ENCODE results near the gene ZNF709.
"Not testable (repeated sequence)": the region's sequence is repeated elsewhere in the genome, so short reads cannot be mapped to it uniquely, and the experiment has no call there.

ZNF709 gene

DNA sequence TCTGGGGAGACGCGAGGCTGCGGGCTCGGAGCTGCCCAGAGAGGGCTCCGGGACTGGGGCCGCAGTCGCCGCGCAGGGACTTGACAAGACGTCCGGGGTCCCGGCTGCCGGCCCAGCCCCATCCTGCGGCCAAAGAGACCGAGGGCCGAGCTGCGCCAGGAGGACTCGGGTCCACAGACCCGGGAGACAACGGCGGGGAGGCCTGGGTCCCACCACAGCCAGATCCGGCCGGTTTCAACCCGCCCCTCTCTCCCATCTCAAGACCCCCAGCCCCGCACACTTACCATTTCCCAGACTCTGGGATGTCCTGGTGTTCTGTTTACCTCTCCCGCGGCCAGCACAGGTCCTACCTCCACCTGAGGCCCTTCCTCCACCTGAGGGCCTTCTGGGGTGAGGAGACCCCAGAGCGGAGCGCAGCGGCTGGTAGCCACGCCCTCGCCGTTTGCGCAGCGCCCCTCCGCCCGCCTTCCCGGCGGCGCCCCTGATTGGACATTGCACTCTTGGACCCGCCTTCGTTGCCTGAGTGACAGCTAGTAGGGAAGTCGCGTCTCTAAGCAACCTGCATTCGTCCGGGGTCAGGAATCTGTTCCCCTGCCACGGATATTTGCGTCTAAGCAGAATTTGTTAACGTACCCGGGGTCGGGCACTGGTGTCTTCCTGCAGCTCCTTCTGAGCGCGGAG lies at the start of gene ZNF709:
TSS of gene ZNF709 (minus strand) at position 446 of the 681 bp plus-strand sequence. CDS start at position 287, 159 bp downstream.
- peak; percentile 95 for DNase-seq

DNA sequence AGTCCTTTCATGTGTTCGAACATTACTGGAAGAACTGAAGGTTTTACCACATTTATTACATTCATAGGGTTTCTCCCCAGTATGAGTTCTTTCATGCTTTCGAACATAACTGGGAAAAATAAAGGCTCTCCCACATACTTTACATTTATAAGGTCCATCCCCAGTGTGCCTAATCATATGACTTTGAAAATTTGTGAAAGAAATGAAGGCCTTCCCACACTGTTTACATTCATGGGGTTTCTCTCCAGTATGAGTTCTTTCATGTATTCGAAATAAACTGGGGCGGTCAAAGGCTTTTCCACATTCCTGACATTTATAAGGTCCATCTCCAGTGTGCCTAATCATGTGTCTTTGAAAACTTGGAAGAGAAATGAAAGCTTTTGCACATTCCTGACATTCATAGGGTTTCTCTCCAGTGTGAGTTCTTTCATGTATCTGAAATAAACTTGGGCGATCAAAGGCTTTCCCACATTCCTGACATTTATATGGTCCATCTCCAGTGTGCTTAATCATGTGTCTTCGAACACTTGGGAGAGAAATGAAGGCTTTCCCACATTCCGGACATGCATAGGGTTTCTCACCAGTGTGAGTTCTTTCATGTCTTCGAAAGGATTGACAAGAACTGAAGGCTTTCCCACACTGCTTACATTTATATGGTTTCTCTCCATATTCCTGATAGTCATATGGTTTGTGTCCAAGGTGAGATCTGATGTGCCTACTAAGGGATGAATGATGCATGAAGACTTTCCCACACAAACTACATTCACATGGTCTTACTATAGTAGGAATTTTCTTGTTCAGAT lies 42.6 kb upstream of the ZNF709 start:
- no peak for DNase-seq

DNA sequence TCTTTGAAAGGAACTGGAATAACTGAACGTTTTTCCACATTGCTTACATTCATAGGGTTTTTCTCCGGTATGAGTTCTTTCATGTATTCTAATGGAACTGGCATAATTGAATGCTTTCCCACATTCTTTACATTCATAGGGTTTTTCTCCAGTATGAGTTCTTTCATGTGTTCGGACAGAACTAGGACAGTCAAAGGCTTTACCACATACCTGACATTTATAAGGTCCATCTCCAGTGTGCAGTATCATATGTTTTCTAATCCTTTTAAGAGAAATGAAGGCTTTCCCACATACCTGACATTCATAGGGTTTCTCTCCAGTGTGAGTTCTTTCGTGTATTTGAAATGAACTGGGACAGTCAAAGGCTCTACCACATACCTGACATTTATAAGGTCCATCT lies 41.9 kb upstream of the ZNF709 start:
- DNase-seq = no peak

DNA sequence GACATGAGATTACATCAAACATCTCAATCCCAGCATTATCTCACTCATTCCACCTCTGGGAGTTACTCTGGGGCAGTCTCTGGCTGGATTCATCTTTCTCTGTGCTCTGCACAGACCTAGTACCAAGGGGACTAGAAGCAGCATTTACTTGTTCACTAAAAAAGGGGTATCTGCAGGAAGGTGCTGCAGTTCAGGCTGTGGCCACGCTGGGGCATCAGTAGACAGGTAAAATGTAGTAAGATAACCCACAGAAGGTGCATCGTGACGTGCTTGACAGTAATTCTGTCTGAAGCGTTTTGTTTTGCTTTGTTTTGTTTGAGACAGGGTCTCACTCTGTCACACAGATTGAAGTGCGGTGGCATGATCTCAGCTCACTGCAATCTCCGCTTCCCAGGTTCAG lies 37.4 kb upstream of the ZNF709 start:
- no peak for DNase-seq

DNA sequence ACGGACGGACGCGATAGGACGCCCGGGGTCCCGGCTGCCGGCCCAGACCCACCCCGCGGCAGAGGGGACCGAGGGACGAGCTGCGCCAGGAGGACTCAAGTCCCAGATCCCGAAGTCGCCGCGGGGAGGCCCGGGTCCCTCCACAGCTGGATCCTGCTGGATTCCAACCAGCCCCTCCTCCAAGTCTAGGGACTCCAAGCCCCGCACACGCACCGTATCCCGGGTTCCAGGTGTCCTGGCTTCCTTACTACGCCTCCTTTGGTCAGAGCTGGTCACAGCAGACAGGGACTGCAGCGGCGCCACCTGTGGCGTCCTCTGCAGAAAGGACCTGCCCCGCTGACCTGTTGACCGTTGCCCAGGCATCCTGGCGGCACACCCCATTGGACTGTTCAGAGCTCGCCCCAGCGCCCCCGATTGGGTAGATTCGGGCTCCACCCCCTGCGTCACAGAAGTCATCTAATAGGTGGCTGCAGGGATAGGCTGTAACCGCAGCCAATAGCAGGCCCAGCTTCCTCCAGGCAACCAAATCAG lies 29.0 kb upstream of the ZNF709 start:
- DNase-seq = no peak

DNA sequence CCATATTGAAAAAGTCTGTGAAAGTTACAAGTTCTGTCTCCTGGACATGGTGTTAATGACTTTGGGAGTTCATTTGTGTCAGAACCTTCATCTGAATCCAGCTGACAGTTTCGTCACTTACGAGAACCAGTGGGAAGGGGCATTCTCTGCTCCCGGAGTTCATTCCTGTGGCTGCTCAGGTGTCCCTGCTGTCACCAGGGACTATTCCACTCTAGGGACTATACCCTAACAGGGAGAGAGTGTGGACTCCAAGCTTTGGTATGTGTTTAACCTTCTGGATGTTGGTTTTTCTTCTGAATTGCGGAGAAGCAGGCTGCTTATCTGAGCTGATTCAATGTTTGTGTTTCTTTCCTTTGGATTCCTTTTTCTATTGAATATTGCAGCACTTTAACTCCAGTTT lies 12.4 kb upstream of the ZNF709 start:
- DNase-seq = no peak

DNA sequence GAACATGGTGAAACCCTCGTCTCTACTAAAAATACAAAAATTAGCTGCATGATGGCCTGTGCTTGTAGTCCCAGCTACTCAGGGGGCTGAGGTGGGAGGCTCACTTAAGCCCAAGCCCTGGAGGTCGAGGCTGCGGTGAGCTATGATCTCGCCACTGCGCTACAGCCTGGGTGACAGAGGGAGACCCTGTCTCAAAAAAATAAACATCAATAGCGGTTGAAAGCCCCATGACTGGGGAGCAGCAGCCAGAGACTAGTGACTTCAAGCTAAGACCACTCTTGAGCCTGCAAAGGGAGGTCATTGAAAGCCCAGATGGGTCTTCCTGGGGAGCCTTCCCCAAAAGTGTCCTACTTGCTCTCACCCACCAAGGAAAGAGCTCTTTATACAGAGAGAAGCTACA lies 11.9 kb upstream of the ZNF709 start:
- no peak for DNase-seq

DNA sequence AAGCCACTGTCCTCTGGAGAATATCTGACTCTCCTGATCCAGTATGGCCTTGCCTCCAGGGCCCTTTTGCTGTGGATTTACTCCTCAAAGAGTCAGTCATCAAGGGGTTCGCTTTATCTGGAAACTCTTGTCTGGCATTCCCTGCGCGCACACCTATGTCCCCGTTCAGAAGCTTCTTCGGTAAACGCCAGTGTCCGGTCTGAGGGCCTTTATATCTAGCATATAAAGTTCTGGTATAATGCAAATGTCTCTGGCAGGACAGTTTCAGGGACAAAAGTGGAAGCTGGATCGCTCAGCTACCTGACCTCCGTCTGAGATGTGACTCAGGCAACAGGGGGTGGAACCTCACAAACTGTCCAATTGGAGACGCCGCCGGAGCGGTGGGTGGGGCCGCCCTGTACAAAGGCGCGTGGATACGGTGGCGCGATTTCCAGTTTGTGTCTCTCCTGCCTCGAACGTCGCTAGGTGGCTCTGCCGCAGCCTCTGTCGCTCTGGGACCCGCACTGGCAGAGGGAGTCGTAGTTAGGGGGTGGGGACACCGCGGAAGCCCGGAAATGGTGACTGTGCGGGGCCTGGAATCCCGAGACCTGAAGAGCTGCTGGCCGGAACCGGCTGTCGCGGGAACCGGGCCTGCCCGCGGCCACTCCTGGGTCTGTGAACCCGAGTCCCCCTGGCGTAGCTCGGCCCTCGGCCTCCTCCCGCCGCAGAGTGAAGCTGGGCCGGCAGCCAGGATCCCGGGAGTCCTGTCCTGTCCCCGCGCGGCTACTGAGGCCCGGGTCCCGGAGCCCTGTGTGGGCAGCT lies 10.6 kb upstream of the ZNF709 start:
- DNase-seq = peak; percentile 96

DNA sequence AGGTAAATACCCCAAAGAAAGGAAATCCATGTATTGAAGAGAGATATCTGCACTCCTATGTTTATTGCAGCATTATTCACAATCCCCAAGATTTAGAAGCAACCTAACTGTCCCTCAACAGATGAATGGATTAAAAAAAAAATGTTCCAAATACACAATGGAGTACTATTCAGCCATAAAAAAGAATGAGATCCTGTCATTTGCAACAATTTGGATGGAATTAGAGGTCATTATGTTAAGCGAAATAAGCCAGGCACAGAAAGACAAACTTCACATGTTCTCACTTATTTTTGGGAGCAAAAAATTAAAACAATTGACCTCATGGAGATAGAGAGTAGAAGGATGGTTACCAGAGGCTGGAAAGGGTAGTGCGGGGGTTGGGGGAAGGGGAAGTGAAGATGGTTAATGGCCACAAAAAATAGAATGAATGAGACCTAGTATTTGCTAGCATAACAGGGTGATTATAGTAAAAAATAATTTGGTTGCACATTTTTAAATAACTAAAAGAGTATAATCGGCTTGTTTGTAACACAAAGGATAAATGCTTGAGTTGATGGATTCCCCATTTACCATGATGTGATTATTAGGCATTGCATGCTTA lies 9.7 kb upstream of the ZNF709 start:
- DNase-seq = no peak

DNA sequence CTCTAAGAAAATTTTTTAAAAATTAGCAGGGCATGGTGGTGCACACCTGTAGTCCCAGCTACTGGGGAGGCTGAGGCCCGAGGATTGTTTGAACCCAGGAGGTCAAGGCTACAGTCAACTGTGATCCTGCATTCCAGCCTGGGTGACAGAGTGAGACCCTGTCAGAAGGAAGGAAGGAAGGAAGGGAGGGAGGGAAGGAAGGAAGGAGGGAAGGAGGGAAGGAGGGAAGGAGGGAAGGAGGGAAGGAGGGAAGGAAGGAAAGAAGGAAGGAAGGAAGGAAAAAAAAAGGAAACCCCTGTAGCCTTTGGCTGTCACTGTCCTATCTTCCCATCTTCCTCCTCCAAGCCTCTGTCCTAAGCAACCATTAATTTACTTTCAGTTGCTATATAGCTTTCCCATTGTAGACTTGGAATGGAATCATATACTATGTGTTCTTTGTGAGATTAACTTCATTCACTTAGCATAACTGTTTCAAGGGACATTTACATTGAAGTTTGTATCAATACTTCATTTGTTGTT lies 1.7 kb upstream of the ZNF709 start:
- DNase-seq = not testable (repeated sequence)

DNA sequence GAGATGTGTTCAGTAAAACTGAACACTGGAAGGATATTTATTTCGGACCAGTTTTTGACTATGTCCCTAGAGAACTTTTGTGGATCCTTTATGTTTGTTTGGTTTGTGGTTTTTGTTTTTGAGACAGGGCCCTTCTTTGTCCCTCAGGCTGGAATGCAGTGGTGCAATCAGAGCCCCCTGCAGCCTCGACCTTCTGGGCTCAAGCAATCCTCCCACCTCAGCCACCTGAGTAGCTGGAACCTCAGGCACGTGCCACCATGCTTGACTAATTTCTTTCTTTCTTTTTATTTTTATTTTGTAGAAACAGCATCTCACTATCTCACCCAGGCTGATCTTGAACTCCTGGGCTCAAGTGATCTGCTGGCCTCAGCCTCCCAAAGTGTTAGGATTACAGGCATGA lies 955 bp upstream of the ZNF709 start:
- DNase-seq = no peak

DNA sequence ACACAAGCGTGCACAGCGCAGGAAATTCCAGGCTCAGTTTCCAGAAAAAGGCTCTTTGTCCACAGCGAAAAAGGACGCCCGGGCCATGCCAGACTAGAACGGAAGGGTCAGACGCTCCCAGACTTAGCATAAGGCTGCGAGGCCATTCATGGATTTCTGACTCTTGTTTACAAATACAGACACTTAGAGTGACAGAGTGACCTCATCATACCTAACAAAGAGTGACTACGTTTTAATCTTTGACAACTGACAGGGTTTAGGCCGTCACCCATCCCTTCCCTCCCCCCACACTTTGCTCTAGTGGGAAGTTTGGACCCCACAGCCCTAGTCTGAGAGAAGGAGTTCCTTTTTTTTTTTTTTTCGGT lies 418 bp upstream of the ZNF709 start:
- no peak for DNase-seq

DNA sequence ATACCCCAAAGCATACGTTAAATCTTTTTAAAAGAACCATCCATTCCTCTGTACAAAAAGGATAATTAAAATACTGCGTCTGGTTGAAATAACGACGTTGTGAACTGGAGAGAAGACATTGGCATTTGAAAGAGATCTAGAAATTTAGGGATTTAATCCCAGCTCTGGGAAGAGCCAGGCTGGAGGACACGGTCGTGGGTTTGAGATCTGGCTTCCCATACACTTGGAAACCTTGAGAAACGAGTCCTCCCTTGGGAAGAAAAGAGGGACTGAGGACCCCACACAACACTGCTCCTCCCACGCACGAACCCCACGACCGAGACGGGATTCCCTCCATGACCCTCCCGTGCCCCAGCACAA lies 625 bp downstream of the ZNF709 start:
- no peak for DNase-seq

DNA sequence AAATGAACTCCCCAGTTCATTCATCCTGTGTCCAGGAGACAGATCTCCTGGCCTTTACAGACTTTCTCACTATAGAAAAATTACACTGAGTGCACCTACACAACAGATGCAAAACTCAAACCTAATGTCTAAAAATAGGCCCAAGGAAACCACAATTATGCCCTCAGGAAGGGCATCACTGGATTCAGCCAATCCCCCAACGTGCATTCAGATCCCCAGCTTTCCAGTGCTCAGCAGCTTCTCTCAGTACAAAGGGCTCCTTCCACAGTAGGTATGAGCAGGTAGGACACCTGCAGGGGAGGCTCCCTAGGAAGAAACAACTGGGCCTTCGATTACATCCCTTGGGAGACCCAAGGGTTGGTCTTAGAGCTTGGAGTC lies 2.1 kb downstream of the ZNF709 start:
- DNase-seq = no peak

DNA sequence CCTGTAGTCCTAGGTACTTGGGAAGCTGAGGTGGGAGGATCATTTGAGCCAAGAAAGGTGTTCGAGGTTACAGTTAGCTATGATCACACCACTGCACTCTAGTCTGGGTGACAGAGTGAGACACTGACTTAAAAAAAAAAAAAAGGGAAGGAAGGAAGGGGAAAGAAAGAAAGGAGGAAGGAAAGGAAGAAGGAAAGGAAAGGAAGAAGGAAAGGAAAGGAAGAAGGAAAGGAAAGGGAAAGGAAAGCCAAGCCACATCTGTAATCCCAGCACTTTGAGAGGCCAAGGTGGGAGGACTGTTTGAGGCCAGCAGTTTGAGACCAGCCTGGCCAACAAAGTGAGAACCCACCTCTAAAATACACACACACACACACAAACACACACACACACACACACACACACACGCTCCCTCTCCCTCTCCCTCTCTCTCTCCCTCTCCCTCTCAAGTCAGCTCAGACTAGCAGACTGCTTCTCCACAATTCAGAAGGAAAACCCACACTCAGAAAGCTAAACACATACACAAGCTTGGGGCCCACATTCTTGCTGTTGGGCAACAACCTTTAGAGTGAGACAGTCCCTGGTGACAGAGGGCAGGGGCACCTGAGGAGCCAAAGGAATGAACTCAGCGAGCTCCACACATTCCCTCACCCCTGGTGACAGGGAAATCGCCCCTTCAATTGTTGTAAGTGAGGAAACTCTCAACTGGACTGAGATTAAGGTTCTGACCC lies 2.7 kb downstream of the ZNF709 start:
- DNase-seq = no peak

DNA sequence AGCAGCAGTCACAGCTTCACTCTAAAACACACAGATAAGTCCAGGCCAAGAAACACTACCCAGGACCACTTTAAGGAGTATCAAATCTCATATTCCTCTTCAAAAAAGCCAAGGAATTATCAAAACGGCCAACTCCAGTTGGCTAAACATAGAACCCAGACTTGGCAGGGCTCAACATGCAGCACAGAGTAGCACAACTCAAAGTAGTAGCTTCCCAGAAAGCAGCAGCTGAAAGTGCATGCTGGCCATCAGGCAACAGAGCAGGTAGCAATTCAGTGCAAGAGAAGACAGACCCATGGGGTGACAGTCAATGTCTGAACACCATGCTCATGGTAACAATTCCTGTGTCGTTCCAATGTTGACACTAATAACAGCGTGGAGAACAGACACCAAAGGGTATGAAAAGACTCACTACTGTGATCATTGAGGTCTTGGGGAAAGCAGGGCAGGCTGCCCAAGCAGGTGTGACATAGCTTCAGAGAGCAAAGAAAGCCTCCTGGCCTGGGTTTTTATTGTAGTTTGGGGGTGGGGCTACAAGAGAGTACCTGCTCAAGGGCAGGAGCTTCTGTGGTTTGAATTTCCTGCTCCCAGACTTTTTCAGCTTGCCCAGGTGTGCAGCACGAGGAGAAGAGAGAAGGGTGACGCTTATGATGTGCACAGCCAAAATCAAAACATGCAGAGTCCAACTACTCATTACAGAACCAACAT lies 6.2 kb downstream of the ZNF709 start:
- DNase-seq = no peak

DNA sequence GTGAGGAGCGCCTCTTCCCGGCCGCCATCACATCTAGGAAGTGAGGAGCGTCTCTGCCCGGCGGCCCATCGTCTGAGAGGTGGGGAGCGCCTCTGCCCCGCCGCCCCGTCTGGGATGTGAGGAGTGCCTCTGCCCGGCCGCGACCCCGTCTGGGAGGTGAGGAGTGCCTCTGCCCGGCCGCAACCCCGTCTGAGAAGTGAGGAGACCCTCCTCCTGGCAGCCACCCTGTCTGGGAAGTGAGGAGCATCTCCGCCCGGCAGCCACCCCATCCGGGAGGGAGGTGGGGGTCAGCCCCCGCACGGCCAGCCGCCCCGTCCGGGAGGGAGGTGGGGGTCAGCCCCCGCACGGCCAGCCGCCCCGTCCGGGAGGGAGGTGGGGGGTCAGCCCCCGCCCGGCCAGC lies 17.0 kb downstream of the ZNF709 start:
- not testable (repeated sequence) for DNase-seq

DNA sequence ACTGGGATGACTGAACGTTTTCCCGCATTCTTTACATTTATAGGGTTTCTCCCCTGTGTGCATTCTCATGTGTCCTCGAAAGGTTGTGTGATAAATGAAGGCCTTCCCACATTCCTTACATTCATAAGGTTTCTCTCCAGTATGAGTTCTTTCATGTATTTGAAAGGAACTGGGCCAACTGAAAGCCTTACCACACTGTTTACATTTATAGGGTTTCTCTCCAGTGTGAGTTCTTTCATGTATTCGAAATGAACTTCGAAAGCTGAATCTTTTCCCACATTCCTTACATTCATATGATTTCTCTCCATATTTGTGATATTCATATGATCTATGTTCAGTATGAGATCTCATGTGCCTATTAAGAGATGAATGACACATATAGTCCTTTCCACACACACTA lies 19.4 kb downstream of the ZNF709 start:
- no peak for DNase-seq

DNA sequence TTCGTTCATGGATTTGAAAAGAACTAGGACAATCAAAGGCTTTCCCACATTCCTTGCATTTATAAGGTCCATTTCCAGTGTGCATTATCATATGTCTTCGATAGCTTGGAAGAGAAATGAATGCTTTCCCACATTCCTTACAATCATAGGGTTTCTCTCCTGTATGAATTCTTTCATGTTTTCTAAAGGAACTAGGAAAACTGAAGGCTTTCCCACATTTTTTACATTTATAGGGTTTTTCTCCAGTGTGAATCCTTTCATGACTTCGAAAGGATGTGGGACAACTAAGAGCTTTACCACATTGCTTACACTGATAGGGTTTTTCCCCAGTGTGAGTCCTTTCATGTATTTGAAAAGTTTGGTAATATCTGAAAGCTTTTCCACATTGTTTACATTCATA lies 19.8 kb downstream of the ZNF709 start:
- DNase-seq = no peak

DNA sequence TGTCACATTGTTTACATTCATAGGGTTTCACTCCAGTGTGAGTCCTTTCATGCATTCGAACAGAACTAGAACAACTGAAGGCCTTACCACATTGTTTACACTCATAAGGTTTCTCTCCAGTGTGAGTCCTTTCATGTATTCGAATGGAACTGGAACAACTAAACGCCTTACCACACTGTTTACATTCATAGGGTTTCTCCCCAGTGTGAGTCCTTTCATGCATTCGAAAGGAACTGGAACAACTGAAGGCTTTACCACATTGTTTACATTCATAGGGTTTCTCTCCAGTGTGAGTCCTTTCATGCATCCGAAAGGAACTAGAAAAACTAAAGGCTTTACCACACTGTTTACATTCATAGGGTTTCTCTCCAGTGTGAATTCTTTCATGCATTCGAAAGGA lies 20.5 kb downstream of the ZNF709 start:
- not testable (repeated sequence) for DNase-seq

DNA sequence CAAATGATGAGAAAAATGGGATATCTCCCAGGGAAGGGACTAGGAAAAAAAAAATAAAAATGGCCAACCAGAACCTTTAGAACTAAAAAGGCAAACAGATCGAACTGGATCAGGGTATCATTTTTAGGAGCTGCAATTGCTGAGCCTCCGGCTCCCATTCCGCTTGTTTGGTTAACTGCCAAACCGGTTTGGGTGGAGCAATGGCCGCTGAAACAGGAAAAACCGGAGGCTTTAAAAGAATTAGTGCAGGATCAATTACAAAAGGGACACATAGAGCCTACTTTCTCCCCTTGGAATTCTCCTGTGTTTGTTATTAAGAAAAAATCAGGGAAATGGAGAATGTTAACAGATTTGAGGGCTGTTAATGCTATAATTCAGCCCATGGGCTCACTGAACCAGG lies 31.1 kb downstream of the ZNF709 start:
- DNase-seq = no peak

DNA sequence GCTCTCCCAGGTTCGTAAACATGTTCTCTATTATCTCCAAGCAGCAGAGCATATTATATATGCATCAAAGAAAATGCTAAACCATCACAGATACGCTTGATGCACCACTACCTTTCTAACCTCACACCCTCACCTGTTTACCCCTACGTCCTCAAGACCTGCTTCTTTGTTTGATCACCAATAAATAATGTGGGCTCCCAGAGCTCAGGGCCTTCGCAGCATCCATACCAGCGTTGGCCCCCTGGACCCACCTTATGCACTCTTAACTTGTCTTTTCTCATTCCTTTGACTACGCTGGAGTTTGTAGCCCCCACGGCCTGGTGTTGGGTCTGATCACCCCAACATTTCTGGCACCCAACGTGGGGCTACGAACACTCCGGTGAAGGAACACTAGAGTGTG lies 33.8 kb downstream of the ZNF709 start:
- no peak for DNase-seq
